ENCODE data around the gene MSLN.
"Not testable (repeated sequence)": the region's sequence is repeated elsewhere in the genome, so short reads cannot be mapped to it uniquely, and the experiment has no call there.

The MSLN gene

DNA sequence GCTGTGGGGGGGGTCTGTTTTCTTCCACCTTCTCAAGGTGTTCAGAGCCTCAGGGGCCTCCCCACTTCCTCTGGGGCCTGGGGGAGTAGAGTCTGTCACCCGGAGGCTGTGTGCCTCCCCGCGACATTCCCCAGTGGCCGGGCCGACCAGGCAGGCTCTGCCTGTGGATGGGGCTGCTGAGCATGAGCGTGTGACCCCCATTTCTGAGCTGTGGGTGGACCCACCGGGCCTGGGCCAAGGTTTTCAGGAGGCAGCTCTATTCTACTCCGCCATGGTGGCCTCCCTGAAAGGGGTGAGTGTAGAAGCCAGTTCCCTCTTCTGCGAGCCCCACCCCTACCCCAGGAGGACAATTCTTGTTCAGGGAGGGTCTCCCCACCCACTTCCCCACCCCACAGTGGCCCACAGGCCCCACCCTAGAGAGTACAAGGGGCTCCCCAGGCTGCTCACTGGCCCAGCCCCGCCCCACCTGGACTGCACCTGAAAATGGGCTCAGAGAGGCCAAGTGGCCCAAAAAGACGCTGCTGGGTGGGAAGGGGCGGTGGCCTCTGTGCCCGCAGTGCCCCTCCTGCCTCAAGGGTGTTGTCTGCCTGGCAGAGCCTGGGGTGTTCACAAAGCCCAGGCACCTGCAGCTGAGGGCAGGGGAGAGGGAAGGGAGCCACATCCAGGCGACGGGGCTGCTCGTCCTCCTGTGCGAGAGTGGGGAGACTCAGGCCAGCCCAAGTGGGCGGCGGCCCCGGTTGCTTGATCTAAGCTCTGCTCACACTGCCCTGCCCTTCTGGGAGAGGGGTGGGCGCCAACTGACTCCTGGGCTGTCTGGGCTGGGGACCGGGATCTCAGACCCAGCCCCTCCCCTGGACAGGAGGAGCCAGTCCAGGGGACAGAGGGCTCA is 1.3 kb downstream of the MSLN start:
- no peak for DNase-seq

DNA sequence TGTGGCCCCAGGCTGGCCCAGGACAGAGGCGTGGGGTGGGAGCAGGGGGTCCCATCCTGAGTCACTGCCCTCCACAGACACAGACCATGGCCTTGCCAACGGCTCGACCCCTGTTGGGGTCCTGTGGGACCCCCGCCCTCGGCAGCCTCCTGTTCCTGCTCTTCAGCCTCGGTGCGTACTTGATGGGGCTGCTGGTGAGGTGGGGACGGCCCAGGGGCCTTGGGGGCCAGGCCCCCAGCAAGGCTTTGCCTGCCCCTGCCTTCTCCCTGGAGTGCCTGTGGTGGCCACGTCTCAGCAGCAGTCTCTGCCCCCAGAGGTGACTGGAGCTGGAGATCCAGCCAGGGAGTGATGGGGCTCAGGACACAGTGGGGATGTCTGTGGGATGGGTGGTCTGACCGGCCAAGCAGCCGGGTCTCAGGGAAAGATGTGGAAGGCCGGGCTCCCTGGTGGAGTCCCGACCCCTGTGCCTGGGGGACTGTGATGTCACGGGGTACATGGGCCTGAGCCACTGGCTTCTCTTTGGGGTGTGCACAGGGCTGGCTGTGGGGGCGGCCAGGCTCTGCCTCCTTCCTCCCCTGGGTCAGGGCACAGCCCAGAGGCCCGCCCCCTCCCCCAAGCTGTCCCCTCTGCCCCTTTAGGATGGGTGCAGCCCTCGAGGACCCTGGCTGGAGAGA is 2.2 kb downstream of the MSLN start:
- DNase-seq = no peak

DNA sequence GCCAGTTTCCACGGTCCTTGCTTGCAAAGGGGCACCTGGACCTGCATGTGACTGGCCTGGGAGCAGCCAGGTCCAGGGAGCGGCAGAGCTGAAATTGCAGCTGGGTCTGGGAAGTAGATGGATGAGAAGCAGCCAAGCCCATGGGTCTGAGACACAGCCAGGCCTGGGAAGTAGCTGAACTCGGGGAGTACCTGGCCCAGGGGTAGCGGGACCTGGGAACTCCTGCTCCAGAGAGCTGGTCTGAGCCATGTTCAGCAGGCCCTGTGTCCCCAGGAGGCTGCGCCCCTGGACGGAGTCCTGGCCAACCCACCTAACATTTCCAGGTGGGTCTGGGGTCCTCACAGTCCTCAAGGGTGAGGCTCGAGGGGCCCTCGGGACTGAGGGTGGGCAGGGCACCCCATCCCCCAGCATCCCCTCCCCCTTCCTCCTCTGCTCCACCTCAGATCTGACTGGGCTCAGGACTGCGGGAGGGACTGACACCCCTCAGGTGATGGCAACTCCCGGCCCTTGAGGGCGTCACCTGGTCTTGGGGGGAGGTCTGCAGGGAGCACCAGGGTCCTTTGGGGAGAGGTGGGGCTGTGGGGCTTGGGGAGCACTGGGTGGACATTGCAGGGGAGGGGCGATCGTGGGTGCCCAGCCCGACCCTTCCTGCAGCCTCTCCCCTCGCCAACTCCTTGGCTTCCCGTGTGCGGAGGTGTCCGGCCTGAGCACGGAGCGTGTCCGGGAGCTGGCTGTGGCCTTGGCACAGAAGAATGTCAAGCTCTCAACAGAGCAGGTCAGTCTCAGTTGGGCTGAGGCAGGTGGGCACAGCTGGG is 3.0 kb downstream of the MSLN start:
- no peak for DNase-seq

DNA sequence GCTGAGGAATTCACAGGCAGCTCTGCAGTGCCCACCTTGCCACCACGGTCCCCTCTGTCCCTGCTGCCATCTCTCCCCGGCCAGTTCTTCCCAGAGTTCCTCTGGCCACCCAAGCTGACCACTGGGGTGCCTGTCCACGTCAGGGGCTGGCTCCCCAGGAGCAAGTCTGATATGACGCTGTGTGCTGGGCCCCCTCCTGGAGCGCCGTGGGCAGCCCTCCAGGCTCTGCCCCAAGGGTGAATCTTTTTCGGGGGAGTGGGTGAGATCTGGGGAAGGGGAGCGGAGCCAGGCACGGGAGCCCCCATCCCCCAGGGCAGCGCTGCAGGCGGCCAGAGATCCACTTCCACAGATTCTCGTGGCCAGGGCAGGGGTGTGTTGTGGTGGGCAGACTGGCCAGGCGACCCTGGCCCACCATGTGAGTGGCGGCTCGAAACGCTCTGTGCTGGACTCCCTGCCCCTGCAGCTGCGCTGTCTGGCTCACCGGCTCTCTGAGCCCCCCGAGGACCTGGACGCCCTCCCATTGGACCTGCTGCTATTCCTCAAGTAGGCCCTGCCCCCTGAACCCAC is 3.7 kb downstream of the MSLN start:
- DNase-seq = no peak

DNA sequence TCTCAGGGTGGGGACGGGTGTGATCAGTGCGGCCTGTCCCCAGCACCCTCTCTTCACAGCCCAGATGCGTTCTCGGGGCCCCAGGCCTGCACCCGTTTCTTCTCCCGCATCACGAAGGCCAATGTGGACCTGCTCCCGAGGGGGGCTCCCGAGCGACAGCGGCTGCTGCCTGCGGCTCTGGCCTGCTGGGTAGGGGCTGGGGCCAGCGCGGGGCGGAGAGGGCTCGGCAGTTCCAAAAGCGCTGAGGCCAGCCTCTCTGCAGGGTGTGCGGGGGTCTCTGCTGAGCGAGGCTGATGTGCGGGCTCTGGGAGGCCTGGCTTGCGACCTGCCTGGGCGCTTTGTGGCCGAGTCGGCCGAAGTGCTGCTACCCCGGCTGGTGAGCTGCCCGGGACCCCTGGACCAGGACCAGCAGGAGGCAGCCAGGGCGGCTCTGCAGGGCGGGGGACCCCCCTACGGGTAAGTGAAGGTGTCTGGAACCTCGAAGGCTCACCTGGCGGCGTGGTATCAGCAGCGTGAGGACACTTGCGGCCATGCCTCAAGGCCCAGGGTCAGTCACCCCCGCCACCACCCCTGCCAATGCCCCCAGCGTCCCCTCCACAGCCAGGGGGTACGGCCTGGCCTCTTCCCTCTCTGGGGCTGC is 4.4 kb downstream of the MSLN start:
- no peak for DNase-seq

DNA sequence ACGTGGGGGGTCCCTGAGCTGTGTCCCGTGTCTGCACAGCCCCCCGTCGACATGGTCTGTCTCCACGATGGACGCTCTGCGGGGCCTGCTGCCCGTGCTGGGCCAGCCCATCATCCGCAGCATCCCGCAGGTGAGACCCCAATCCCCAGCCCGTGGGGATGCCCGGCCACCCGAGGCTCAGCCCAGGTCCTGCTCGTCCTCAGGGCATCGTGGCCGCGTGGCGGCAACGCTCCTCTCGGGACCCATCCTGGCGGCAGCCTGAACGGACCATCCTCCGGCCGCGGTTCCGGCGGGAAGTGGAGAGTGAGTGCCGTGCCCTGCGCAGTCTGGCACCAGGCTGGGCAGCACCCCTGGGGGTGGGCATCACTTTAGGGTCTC is 4.9 kb downstream of the MSLN start:
- DNase-seq = no peak

DNA sequence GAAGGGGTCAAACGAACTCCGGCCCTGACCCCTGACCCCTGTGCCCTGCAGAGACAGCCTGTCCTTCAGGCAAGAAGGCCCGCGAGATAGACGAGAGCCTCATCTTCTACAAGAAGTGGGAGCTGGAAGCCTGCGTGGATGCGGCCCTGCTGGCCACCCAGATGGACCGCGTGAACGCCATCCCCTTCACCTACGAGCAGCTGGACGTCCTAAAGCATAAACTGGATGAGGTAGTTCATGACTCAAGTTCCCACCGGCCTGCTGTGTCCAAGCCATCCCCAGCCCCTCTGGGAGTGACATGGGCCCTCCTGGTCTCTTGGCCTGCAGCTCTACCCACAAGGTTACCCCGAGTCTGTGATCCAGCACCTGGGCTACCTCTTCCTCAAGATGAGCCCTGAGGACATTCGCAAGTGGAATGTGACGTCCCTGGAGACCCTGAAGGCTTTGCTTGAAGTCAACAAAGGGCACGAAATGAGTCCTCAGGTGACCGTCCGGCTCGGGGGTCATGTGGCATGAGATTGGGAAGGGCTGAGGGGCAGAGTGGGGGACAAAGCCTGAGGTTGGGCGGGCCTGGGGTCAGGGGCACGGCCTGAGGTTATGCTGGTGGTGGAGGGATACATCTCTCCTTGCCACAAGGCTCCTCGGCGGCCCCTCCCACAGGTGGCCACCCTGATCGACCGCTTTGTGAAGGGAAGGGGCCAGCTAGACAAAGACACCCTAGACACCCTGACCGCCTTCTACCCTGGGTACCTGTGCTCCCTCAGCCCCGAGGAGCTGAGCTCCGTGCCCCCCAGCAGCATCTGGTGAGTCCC is 5.7 kb downstream of the MSLN start:
- no peak for DNase-seq

DNA sequence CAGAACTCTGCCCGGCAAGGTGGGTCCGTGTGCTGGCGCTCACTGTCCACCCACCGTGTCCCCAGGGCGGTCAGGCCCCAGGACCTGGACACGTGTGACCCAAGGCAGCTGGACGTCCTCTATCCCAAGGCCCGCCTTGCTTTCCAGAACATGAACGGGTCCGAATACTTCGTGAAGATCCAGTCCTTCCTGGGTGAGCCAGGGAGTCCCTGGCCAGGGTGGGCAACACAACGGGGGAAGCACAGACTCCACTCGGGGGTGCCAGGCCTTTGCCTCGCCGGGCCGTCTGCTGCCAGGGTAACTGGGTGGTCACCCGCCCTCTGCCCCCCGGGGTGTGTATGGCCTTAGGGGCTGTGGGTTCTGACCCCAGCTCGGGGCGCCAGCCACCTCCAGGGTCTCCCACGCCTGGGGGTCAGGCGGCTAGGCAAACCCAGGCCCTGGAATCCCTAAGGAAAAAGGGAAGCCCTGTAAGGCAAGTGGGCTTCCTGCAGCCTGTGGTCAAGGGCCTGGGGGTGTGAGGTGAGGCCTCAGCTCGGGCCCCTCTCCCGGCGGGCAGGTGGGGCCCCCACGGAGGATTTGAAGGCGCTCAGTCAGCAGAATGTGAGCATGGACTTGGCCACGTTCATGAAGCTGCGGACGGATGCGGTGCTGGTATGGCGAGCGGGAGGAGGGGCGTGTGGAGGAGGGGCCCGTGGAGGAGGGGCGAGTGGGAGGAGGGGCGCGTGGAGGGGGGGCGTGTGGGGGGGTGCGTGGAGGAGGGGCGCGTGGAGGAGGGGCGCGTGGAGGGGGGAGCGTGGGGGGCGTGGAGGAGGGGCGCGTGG is 6.5 kb downstream of the MSLN start:
- no peak for DNase-seq

DNA sequence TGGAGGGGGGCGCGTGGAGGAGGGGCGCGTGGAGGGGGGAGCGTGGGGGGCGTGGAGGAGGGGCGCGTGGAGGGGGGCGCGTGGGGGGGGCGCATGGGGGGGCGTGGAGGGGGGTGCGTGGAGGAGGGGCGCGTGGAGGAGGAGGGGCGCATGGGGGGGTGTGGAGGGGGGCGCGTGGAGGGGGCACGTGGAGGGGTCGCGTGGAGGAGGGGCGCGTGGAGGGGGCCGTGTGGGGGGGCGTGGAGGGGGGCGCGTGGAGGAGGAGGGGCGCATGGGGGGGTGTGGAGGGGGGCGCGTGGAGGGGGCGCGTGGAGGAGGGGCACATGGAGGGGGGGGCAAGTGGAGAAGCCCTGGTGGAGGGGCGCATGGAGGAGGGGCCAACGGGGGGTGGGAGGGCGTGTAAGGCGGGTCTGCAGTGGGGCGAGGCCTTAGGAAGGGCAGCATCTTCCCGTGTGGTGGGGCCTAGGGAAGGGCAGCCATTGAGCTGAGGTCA is 7.3 kb downstream of the MSLN start:
- DNase-seq = no peak

DNA sequence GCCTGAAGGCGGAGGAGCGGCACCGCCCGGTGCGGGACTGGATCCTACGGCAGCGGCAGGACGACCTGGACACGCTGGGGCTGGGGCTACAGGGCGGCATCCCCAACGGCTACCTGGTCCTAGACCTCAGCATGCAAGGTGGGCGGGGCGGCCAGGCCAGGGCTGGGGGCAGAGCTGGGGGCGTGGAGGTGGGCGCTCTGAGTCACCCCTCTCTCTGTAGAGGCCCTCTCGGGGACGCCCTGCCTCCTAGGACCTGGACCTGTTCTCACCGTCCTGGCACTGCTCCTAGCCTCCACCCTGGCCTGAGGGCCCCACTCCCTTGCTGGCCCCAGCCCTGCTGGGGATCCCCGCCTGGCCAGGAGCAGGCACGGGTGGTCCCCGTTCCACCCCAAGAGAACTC is 7.9 kb downstream of the MSLN start:
- DNase-seq = no peak

DNA sequence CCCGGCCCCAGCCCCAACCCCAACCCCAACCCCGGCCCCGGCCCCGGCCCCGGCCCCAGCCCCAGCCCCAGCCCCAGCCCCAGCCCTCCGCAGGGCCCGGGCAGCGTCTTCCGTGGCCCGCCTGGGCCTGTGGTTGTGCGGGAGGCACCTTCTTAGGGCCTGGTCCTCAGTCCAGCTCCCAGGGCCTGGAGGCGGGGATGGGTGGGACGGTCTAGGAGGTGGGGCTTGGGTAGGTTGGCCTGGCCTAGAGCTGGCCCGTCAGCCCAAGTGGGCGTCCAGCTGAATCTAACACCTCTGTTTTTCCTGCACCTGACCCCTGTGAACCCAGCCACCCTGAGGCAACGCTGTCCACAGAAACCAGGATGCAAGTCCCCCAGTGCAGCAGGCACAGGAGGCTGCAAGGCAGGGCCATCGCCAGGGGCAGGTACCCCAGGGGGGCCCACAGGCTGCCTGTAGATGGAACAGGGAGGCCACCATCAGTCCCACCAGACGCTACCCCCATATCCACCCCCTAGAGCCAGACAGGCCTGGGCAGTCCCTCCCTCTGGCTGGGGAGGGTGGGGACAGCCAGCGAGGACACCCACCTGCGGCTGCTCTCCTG is 8.8 kb downstream of the MSLN start:
- DNase-seq = no peak

DNA sequence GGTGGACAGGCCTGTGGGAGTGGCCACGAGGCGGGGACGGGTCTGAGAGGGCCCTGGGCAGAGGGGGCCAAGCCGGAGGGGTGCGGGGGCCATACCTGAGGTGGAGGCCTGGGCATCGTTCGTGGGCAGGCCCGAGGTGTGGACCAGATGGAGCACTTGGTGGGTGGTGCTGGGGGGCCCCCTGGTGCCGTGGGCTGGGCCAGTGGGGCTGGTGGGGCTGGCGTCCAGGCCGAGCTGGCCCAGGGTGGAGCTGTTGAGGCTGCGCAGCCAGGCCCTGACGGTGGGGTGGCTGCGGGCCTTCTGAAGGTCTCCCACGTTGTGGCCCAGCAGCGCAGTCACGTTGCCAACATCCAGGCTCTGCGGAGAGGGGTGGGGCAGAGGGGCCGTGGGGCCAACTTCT is 9.4 kb downstream of the MSLN start:
- no peak for DNase-seq

DNA sequence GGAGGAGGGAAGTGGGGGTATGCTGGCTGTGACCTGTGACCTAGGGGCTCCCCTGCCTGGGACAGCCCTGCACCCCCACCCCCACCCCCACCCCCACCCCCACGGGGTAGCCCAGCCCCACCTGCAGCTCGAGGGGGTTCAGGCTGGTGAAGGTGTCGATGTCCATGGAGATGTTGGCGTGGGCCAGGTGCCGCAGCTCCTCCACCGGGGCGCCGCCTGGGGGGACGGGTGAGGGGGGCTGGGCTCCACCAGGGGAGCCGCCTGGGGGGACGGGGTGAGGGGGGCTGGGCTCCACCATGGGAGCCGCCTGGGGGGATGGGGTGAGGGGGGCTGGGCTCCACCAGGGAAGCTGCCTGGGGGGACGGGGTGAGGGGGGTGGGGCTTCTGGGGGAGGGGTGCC is 9.9 kb downstream of the MSLN start:
- no peak for DNase-seq

DNA sequence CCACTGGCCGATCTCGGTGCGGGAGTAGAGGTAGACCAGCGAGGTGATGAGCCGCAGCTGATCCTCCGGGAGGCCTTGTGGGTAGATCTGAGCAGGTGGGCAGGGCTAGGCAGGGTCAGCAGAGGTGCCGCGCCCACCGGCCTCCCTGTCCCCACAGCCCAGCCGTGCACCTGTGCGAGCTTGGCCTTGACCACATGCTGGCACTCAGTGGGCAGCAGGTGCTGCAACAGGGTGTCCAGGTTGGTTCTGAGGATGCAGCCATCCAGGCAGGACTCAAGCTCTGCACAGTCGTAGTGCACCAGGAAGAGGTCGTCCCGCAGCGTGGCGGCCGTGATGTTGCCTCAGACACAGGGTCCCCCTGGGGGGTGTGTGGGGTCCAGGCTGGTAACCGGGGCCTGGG is 12.4 kb downstream of the MSLN start:
- no peak for DNase-seq

DNA sequence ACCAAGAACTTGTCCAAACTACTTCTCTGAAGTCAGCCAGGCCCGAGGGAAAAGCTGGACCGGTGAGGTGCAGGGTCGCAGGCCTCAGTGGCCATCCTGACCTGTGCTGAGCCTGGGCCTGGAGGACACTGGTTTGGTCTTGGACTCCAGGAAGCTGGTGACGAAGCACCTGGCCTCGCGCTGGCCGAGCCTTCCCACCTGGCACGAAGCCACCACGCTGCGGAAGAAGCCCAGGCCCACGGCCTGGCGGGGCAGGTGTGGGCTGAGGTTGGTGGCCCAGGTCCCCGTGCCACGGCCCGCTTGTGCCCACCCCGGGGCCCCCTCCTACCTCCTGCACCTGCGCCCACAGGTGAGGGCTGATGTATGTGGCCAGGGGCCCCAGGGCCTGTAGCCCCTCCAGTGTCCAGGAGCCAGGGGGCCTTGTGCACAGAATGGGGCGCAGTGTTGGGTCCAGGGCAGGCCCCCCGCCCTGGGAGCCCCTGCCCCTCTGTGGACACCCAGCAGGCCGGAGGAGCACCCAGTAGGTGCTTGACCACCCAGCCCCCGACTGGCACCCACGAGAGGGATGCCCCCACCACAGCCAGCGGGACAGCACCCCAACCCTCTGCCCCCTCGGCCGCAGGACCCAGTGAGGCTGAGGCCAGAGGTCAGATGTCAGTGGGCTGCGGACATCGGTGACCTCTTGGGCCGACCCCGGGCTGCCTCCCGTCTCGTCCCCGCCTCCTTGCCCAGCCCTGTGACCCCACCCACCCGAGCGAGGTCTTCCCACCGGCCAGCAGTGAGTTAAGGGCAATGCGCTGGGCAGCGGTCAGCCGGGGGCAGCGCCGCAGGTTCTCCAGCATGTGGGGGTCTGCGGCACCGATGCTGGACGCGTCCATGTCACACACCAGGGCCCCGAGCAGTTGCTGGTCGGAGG is 13.8 kb downstream of the MSLN start:
- DNase-seq = no peak

DNA sequence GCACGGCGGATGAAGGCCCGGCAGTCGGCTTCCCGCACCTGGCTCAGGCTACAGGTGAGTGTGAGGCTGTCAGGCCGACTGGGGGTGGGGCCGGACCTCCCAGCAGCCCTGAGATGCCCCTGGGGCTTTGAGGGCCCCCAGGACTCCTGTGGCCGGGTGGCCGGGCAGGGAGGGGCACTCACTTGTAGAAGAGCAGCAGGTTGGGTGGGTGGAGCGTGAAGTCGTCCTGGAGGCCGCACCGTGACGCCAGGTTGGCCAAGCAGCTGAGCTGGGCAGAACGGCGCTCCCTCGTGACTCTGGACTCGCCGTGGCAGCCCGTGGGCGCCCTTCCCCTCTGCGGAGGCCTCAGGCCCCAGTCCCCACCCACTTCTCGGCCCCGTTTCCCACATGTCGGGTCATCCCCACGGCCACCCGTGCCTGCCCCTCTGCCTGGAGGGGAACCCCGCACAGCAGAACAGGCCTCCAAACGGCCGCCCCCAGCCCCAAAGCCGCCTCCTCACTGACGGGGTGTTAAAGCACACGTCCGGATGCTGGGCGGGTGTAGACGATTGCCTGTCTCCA is 14.8 kb downstream of the MSLN start:
- DNase-seq = no peak

DNA sequence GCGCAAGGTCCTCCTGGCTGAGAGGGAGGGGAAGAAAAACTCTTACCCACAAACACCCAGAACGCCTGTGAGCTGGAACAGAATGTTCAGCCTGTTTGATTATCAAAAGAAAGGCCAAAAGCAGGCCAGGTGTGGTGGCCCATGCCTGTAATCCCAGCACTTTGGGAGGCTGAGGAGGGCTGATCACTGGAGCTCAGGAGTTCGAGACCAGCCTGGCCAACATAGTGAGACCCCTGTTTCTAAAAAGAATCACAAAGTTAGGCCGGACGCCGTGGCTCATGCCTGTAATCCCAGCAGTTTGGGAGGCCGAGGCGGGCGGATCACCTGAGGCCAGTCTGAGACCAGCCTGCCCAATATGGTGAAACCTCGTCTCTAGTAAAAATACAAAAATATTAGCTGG is 15.8 kb downstream of the MSLN start:
- not testable (repeated sequence) for DNase-seq

DNA sequence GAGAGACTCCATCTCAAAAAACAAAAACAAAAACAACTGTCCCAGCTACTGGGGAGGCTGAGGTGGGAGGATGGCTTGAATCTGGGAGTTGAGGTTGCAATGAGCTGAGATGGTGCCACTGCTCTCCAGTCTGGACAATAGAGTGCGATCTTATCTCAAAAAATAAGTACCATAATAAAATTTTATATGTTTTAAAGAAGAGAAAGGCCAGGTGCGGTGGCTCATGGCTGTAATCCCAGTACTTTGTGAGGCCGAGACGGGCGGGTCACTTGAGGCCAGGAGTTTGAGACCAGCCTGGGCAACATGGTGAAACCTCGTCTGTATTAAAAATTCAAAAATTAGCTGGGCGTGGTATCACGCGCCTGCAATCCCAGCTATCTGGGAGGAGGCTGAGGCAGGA is 16.3 kb downstream of the MSLN start:
- DNase-seq = no peak

DNA sequence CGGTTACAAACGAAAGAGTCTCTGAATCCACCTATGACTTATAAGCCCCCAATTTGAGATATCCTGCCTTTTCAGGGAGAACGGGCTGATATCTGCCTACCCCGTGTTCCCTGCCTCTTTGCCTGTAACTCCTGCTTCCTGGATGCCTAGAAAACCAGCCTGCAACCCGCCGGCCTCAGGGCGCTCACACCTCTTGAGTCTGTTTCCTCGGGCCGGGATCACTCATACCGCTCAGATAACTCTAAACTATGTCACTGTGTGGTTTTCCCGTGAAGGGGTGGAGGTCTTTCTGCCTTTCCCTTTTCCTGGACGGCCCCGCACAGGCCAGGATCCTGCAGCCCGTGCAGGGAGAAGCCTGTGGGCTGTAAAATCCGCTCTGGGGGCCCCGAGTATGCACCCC is 17.3 kb downstream of the MSLN start:
- DNase-seq = no peak

Measured in CD4-positive, alpha-beta T cell treated with Interleukin-17A for 1 hour (primary cell).